Liver (tissue), 9 donors: Measurements from ENCODE around the gene HEG1. TPM values are rescaled to one million over a fixed set of nuclear protein-coding genes. Genes with fewer than 3 reads are reported as not detected.

Source experiments
- DNase-seq: peaks from one replicate; pipeline ENCODE4 v3.0.0-alpha.2; 2017; ENCODE audit warnings: low spot score
- H3K27ac ChIP-seq, 2 donors: one replicate each; pipeline ENCODE4 v1.7.0; 2013; ENCODE audit warnings: inconsistent platforms in 2 of 2, low read length in 2 of 2, control low read depth in 1 of 2, low read depth in 1 of 2, mild to moderate bottlenecking in 1 of 2
- H3K27me3 ChIP-seq, 4 donors: one replicate each; pipeline versions ENCODE4 v1.6.1 to v1.7.0; 2013; ENCODE audit warnings: low read length in 3 of 4, inconsistent platforms in 1 of 4, mild to moderate bottlenecking in 1 of 4, moderate library complexity in 1 of 4; ENCODE audit not compliant: control insufficient read depth in 4 of 4, insufficient read depth in 4 of 4
- H3K36me3 ChIP-seq, 4 donors: one replicate each; pipeline versions ENCODE4 v1.6.1 to v1.7.0; 2013; ENCODE audit warnings: low read length in 3 of 4, mild to moderate bottlenecking in 3 of 4, low read depth in 1 of 4, moderate library complexity in 1 of 4; ENCODE audit not compliant: control insufficient read depth in 4 of 4, insufficient read depth in 3 of 4
- H3K4me1 ChIP-seq, 4 donors: one replicate each; pipeline versions ENCODE4 v1.6.1 to v1.7.0; 2013; ENCODE audit warnings: low read length in 3 of 4, mild to moderate bottlenecking in 3 of 4, moderate library complexity in 1 of 4; ENCODE audit not compliant: control insufficient read depth in 4 of 4, insufficient read depth in 4 of 4
- H3K4me3 ChIP-seq, 3 donors: one replicate each; pipeline versions ENCODE4 v1.6.1 to v1.7.0; 2013; ENCODE audit warnings: low read length in 3 of 3, control low read depth in 1 of 3, low read depth in 1 of 3, mild to moderate bottlenecking in 1 of 3
- H3K9ac ChIP-seq, 2 donors: one replicate each; pipeline ENCODE4 v1.7.0; 2013; ENCODE audit warnings: low read length in 2 of 2, mild to moderate bottlenecking in 2 of 2, moderate library complexity in 2 of 2, control low read depth in 1 of 2, low read depth in 1 of 2
- H3K9me3 ChIP-seq, 4 donors: one replicate each; pipeline versions ENCODE4 v1.6.1 to v1.7.0; 2013; ENCODE audit warnings: low read length in 3 of 4; ENCODE audit not compliant: control insufficient read depth in 4 of 4
- ATF3 ChIP-seq: IDR thresholded peaks from 2 replicates; pipeline ENCODE4 v1.6.1; 2016; ENCODE audit warnings: antibody characterized with exemption
- CTCF ChIP-seq: fragments of 150-350 bp; IDR thresholded peaks from 2 replicates; pipeline ENCODE4 v1.5.1; 2017; ENCODE audit warnings: improper control_type of control experiment, low read depth, low read length; ENCODE audit not compliant: missing input control
- EGR1 ChIP-seq, 2 donors: IDR thresholded peaks; 2 replicates each; pipeline ENCODE4 v1.6.1; 2016 to 2018; ENCODE audit warnings: antibody characterized with exemption in 2 of 2, low read depth in 2 of 2
- FOXA1 ChIP-seq: IDR thresholded peaks from 2 replicates; pipeline ENCODE4 v1.6.1; 2016; ENCODE audit warnings: antibody characterized with exemption
- FOXA2 ChIP-seq: IDR thresholded peaks from 2 replicates; pipeline ENCODE4 v1.6.1; 2016; ENCODE audit warnings: antibody characterized with exemption
- GABPA ChIP-seq, 2 donors: IDR thresholded peaks in 1 of 2; conservative IDR thresholded peaks in 1 of 2; 2 replicates each; pipeline ENCODE4 v1.6.1; 2016; ENCODE audit warnings: antibody characterized with exemption in 2 of 2, mild to moderate bottlenecking in 1 of 2, moderate library complexity in 1 of 2
- HNF4A ChIP-seq, 2 donors: conservative IDR thresholded peaks; 2 replicates each; pipeline ENCODE4 v1.6.1; 2016; ENCODE audit warnings: antibody characterized with exemption in 2 of 2, mild to moderate bottlenecking in 2 of 2
- HNF4G ChIP-seq: IDR thresholded peaks from 2 replicates; pipeline ENCODE4 v1.6.1; 2016; ENCODE audit warnings: antibody characterized with exemption
- JUND ChIP-seq, 2 donors: IDR thresholded peaks; 2 replicates each; pipeline ENCODE4 v1.6.1; 2016; ENCODE audit warnings: antibody characterized with exemption in 2 of 2
- MAX ChIP-seq: IDR thresholded peaks from 2 replicates; pipeline ENCODE4 v1.6.1; 2016; ENCODE audit warnings: antibody characterized with exemption
- NR2F2 ChIP-seq: IDR thresholded peaks from 2 replicates; pipeline ENCODE4 v1.6.1; 2016; ENCODE audit warnings: antibody characterized with exemption
- RAD21 ChIP-seq, 2 donors: IDR thresholded peaks; 2 replicates each; pipeline ENCODE4 v1.6.1; 2016; ENCODE audit warnings: antibody characterized with exemption in 2 of 2, mild to moderate bottlenecking in 2 of 2
- RXRA ChIP-seq, 2 donors: IDR thresholded peaks; 2 replicates each; pipeline ENCODE4 v1.6.1; 2017 to 2018; ENCODE audit warnings: antibody characterized with exemption in 2 of 2, mild to moderate bottlenecking in 1 of 2
- SP1 ChIP-seq: IDR thresholded peaks from 2 replicates; pipeline ENCODE4 v1.6.1; 2018; ENCODE audit warnings: antibody characterized with exemption, mild to moderate bottlenecking
- TAF1 ChIP-seq: conservative IDR thresholded peaks from 2 replicates; pipeline ENCODE4 v1.6.1; 2016; ENCODE audit warnings: antibody characterized with exemption, mild to moderate bottlenecking
- YY1 ChIP-seq: IDR thresholded peaks from 2 replicates; pipeline ENCODE4 v1.6.1; 2016; ENCODE audit warnings: antibody characterized with exemption, mild to moderate bottlenecking
- ZBTB33 ChIP-seq: IDR thresholded peaks from 2 replicates; pipeline ENCODE4 v1.6.1; 2016; ENCODE audit warnings: antibody characterized with exemption
- polyA plus RNA-seq, 2 donors: library from polyadenylated mRNA; stranded (reverse) in 1 of 2; unstranded in 1 of 2; fragments of 200-250 nt in 1 of 2; fragments of >200 nt in 1 of 2; fragmentation: Nextera tagmentation in 1 of 2; extraction: Ambion mirVana in 1 of 2; gene quantifications; one replicate each; pipeline versions ENCODE4 v1.2.1 to v1.2.3, GENCODE V29; 2013 to 2015
- total RNA-seq, 2 donors: library from RNA; depleted of rRNA; stranded (reverse); fragments of >200 nt; gene quantifications; one replicate each; pipeline ENCODE4 v1.2.3, GENCODE V29; 2014
- TF ChIP-seq, protein P1 (sequence below): IDR thresholded peaks from 2 replicates; pipeline ENCODE4 v1.6.1; 2016; ENCODE audit warnings: antibody characterized with exemption, mild to moderate bottlenecking
- donor health status: healthy.
- donor health status: healthy.
- donor health status: healthy.
- donor health status: healthy.
- donor health status: healthy.

The HEG1 gene
- total and polyA plus RNA-seq, 4 donors, result 1.4 to 16.0 (median 5.3) TPM

DNA sequence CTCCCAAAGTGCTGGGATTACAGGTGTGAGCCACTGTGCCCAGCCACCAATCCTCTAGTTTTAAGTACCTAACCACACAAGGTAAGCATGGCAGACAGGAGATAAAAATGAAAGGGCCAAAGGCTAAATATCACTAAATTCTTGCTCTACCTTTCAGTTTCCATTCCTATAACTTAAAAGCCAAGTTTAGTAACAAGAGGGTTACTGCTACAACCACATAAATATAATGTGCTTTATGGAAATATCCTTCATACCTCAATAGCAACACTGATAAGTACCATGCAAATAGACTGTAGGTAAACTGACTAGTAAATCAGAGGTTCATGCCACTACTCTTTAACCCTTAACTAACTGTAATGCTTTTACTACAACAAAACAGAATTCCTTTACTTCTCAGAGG lies 82.5 kb downstream of the HEG1 start:
- no peaks in the 10 kb centered on the region for H3K4me1 ChIP-seq
- H3K27ac ChIP-seq, result no peak overlapping the region
- H3K4me3 ChIP-seq, result no peak overlapping the region
- H3K9ac ChIP-seq, result no peak overlapping the region
- peaks cover 0 to 17% (median 10%) of the 10 kb centered on the region in 4 donors for H3K36me3 ChIP-seq
- H3K9me3 ChIP-seq, result no peaks in the 10 kb centered on the region
- TF ChIP-seq JUND (IDR thresholded peaks at IDR 0.05) (no peak), MAX (no peak), RXRA (IDR thresholded peaks at IDR 0.05) (no peak), YY1 (no peak), CTCF (no peak), RAD21 (IDR thresholded peaks at IDR 0.05) (no peak), SP1 (no peak), ZBTB33 (no peak), NR2F2 (no peak), TAF1 (no peak), FOXA2 (no peak), EGR1 (IDR thresholded peaks at IDR 0.05; ENCODE audit: low read depth in 2 of 2) (no peak), GABPA (IDR thresholded peaks at IDR 0.05 in 1 of 2, conservative IDR thresholded peaks at IDR 0.05 in 1 of 2) (no peak), FOXA1 (no peak), HNF4A (conservative IDR thresholded peaks at IDR 0.05) (no peak), HNF4G (no peak), ATF3 (no peak)
- TF ChIP-seq, protein P1, sequence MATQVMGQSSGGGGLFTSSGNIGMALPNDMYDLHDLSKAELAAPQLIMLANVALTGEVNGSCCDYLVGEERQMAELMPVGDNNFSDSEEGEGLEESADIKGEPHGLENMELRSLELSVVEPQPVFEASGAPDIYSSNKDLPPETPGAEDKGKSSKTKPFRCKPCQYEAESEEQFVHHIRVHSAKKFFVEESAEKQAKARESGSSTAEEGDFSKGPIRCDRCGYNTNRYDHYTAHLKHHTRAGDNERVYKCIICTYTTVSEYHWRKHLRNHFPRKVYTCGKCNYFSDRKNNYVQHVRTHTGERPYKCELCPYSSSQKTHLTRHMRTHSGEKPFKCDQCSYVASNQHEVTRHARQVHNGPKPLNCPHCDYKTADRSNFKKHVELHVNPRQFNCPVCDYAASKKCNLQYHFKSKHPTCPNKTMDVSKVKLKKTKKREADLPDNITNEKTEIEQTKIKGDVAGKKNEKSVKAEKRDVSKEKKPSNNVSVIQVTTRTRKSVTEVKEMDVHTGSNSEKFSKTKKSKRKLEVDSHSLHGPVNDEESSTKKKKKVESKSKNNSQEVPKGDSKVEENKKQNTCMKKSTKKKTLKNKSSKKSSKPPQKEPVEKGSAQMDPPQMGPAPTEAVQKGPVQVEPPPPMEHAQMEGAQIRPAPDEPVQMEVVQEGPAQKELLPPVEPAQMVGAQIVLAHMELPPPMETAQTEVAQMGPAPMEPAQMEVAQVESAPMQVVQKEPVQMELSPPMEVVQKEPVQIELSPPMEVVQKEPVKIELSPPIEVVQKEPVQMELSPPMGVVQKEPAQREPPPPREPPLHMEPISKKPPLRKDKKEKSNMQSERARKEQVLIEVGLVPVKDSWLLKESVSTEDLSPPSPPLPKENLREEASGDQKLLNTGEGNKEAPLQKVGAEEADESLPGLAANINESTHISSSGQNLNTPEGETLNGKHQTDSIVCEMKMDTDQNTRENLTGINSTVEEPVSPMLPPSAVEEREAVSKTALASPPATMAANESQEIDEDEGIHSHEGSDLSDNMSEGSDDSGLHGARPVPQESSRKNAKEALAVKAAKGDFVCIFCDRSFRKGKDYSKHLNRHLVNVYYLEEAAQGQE, result no peak
- no peak for DNase-seq
- H3K27me3 ChIP-seq, result no peaks in the 10 kb centered on the region
